CD4-positive, alpha-beta T cell treated with Interleukin-10 for 1 hour (primary cell): ENCODE results near the gene KLHL14.
A peak's percentile ranks its signal among the peaks of the same experiment; 100 is the strongest.
"Not testable (repeated sequence)": the region's sequence is repeated elsewhere in the genome, so short reads cannot be mapped to it uniquely, and the experiment has no call there.

Experiments
- DNase-seq: peaks from one replicate; pipeline ENCODE4 v3.0.0-alpha.2; 2020

KLHL14 gene

GRCh38 chr18:32714571-32715148 is 58.2 kb downstream of the KLHL14 start:
- peak; percentile 27 for DNase-seq

GRCh38 chr18:32712860-32713259 is 60.0 kb downstream of the KLHL14 start:
- DNase-seq: no peak

- DNase-seq: no peak
Measured at GRCh38 chr18:32711862-32712261, 61.0 kb downstream of the KLHL14 start.

GRCh38 chr18:32707586-32707985 is 65.2 kb downstream of the KLHL14 start:
- DNase-seq: no peak

- DNase-seq: no peak
Measured at GRCh38 chr18:32707147-32707546, 65.7 kb downstream of the KLHL14 start.

- no peak for DNase-seq
Measured at GRCh38 chr18:32701313-32701712, 71.5 kb downstream of the KLHL14 start.

GRCh38 chr18:32698153-32698552 is 74.7 kb downstream of the KLHL14 start:
- DNase-seq: no peak

GRCh38 chr18:32696376-32696775 is 76.4 kb downstream of the KLHL14 start:
- DNase-seq: no peak

GRCh38 chr18:32695534-32695933 is 77.3 kb downstream of the KLHL14 start:
- no peak for DNase-seq

- DNase-seq: no peak
Measured at GRCh38 chr18:32688821-32689220, 84.0 kb downstream of the KLHL14 start.

GRCh38 chr18:32684940-32685339 is 87.9 kb downstream of the KLHL14 start:
- DNase-seq: no peak

GRCh38 chr18:32684096-32684495 is 88.7 kb downstream of the KLHL14 start:
- DNase-seq: no peak

GRCh38 chr18:32683044-32683443 is 89.8 kb downstream of the KLHL14 start:
- DNase-seq: no peak

- no peak for DNase-seq
Measured at GRCh38 chr18:32677578-32677977, 95.2 kb downstream of the KLHL14 start.

GRCh38 chr18:32674491-32674890 is 98.3 kb downstream of the KLHL14 start:
- no peak for DNase-seq

- no peak for DNase-seq
Measured at GRCh38 chr18:32672398-32672797, 100.4 kb downstream of the KLHL14 start.

GRCh38 chr18:32670727-32671126 is 102.1 kb downstream of the KLHL14 start:
- DNase-seq: no peak

- no peak for DNase-seq
Measured at GRCh38 chr18:32669549-32670165, 103.2 kb downstream of the KLHL14 start.

GRCh38 chr18:32668956-32669355 is 103.9 kb downstream of the KLHL14 start:
- no peak for DNase-seq

GRCh38 chr18:32661486-32662299 is 111.1 kb downstream of the KLHL14 start:
- no peak for DNase-seq

- DNase-seq: not testable (repeated sequence)
Measured at GRCh38 chr18:32654507-32654906, 118.3 kb downstream of the KLHL14 start.

- DNase-seq: not testable (repeated sequence)
Measured at GRCh38 chr18:32637659-32638058, 135.2 kb downstream of the KLHL14 start.

GRCh38 chr18:32637226-32637625 is 135.6 kb downstream of the KLHL14 start:
- DNase-seq: no peak

- no peak for DNase-seq
Measured at GRCh38 chr18:32634876-32635431, 137.9 kb downstream of the KLHL14 start.
